G401 (cell line): ENCODE results near the gene ANKAR. TPM values are rescaled to one million over a fixed set of nuclear protein-coding genes. Genes with fewer than 3 reads are reported as not detected.
A peak's percentile ranks its signal among the peaks of the same experiment; 100 is the strongest.
"Not testable (repeated sequence)": the region's sequence is repeated elsewhere in the genome, so short reads cannot be mapped to it uniquely, and the experiment has no call there.

ENCODE experiments used
- DNase-seq: peaks from one replicate; pipeline ENCODE4 v3.0.0-alpha.2; 2015; ENCODE audit warnings: low spot score
- in situ Hi-C: cut with HindIII; loops from 2 replicates; pipeline ENCODE4 v1.10.0; 2016; ENCODE audit warnings: low sequenced_read_pairs, mixed read lengths
- total RNA-seq: library from RNA; depleted of rRNA; stranded (reverse); fragments of >200 nt; shearing (Covaris generic); gene quantifications from 2 replicates; pipeline ENCODE4 v1.2.3, GENCODE V29; 2014; rRNA removed

Gene ANKAR
- total RNA-seq: 1.7 and 8.1 TPM in 2 replicates

GRCh38 chr2:189674374-189675112 lies at the start of gene ANKAR:
Gene ANKAR (plus strand): TSS chr2:189674670. CDS start chr2:189676491, 1,821 bp downstream.
- DNase-seq: peak; percentile 83
- in situ Hi-C loops: no loop called here

- in situ Hi-C loops: loop anchor here (25.0 kb wide), 1 partner anchor 163 kb away; no protein-coding TSS in a partner anchor
- no peak for DNase-seq
These were observed 48.8 kb upstream of the ANKAR start for GRCh38 chr2:189625636-189626035.

- DNase-seq: no peak
- in situ Hi-C loops: loop anchor here (25.0 kb wide), 1 partner anchor 165 kb away; no protein-coding TSS in a partner anchor
These were observed 46.7 kb upstream of the ANKAR start for GRCh38 chr2:189627789-189628188.

- in situ Hi-C loops: loop anchor here (25.0 kb wide), 1 partner anchor 167 kb away; no protein-coding TSS in a partner anchor
- no peak for DNase-seq
These were observed 45.5 kb upstream of the ANKAR start for GRCh38 chr2:189628817-189629530.

GRCh38 chr2:189629531-189630453 lies 44.7 kb upstream of the ANKAR start:
- DNase-seq: no peak
- in situ Hi-C loops: loop anchor here (25.0 kb wide), 1 partner anchor 167 kb away; no protein-coding TSS in a partner anchor

- no peak for DNase-seq
- in situ Hi-C loops: loop anchor here (25.0 kb wide), 1 partner anchor 170 kb away; no protein-coding TSS in a partner anchor
These were observed 42.6 kb upstream of the ANKAR start for GRCh38 chr2:189631849-189632248.

GRCh38 chr2:189633392-189633811 lies 41.1 kb upstream of the ANKAR start:
- DNase-seq: no peak
- in situ Hi-C loops: loop anchor here (25.0 kb wide), 1 partner anchor 171 kb away; no protein-coding TSS in a partner anchor

GRCh38 chr2:189635353-189635752 lies 39.1 kb upstream of the ANKAR start:
- no peak for DNase-seq
- in situ Hi-C loops: loop anchor here (25.0 kb wide), 1 partner anchor 173 kb away; no protein-coding TSS in a partner anchor

GRCh38 chr2:189638301-189639006 lies 36.0 kb upstream of the ANKAR start:
- in situ Hi-C loops: loop anchor here (25.0 kb wide), 1 partner anchor 176 kb away; no protein-coding TSS in a partner anchor

GRCh38 chr2:189639007-189639609 lies 35.4 kb upstream of the ANKAR start:
- no peak for DNase-seq
- in situ Hi-C loops: loop anchor here (25.0 kb wide), 1 partner anchor 177 kb away; no protein-coding TSS in a partner anchor

More at GRCh38 chr2:189638301-189639006, 36.0 kb upstream of the ANKAR start:
- no peak for DNase-seq

- DNase-seq: no peak
- in situ Hi-C loops: loop anchor here (25.0 kb wide), 1 partner anchor 179 kb away; no protein-coding TSS in a partner anchor
These were observed 33.5 kb upstream of the ANKAR start for GRCh38 chr2:189641002-189641401.

- DNase-seq: no peak
- in situ Hi-C loops: loop anchor here (25.0 kb wide), 1 partner anchor 179 kb away; no protein-coding TSS in a partner anchor
These were observed 32.9 kb upstream of the ANKAR start for GRCh38 chr2:189641590-189641989.

- DNase-seq: no peak
- in situ Hi-C loops: loop anchor here (25.0 kb wide), 1 partner anchor 184 kb away; no protein-coding TSS in a partner anchor
These were observed 27.9 kb upstream of the ANKAR start for GRCh38 chr2:189646521-189646920.

- in situ Hi-C loops: loop anchor here (25.0 kb wide), 1 partner anchor 187 kb away; no protein-coding TSS in a partner anchor
- no peak for DNase-seq
These were observed 25.5 kb upstream of the ANKAR start for GRCh38 chr2:189648846-189649509.

GRCh38 chr2:189651284-189651683 lies 23.2 kb upstream of the ANKAR start:
- no peak for DNase-seq

GRCh38 chr2:189653464-189653863 lies 21.0 kb upstream of the ANKAR start:
- DNase-seq, in situ Hi-C loops: not testable (repeated sequence)

More at GRCh38 chr2:189651284-189651683, 23.2 kb upstream of the ANKAR start:
- in situ Hi-C loops: no loop called here

GRCh38 chr2:189654641-189655040 lies 19.8 kb upstream of the ANKAR start:
- no peak for DNase-seq
- in situ Hi-C loops: no loop called here
